ENCODE results near the gene UROC1.

DNA sequence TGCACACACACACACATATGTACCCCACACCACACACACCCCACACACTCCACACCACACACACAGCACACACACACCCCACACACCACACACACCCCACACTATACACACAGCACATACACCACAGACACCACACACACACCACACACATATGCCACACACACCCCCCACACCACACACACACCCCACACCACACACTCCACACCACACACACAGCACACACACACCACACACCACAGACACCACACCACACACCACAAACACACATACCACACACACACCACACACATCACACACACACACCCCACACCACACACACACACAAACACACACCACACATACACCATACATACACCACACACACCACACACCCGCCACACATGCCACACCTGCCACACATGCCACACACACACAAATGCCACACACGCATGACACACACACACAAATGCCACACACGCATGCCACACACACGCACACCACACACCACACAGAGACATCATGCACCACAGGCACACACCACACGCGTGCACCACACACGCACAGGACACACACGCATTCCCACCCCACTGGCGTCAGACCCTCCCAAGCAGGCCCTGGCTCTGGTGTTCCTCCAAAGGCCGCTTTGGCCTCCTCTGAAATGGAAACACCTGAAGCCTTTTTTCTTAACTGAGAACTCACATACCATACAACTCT lies 22.1 kb upstream of the UROC1 start:
- TF ChIP-seq POLR2A (IDR thresholded peaks at IDR 0.05; ENCODE audit: low read length): no peak
- TF ChIP-seq GATA1 (IDR thresholded peaks at IDR 0.05; ENCODE audit: low read depth, low read length): no peak
